SK-N-SH (cell line): ENCODE results near the gene ERC2.

ENCODE experiments used
- EP300 ChIP-seq, 2 experiments: IDR thresholded peaks; 2 replicates each; pipeline versions ENCODE4 v1.4.0 to v1.6.1; 2012; ENCODE audit warnings: borderline replicate concordance in 1 of 2, low read depth in 1 of 2, low read length in 1 of 2
- EZH2phosphoT487 ChIP-seq: fragments of 200-600 bp; sonication (generic); IDR thresholded peaks from 2 replicates; pipeline ENCODE4 v1.6.1; 2017; ENCODE audit warnings: low read depth, mixed run types, mild to moderate bottlenecking, antibody characterized with exemption, moderate library complexity, borderline replicate concordance
- FOXJ3 ChIP-seq: sonication (generic); formaldehyde crosslinking; IDR thresholded peaks from 2 replicates; pipeline ENCODE4 v1.5.1; 2020; ENCODE audit warnings: mild to moderate bottlenecking, missing genetic modification reagents
- NFIC ChIP-seq: IDR thresholded peaks from 2 replicates; pipeline ENCODE4 v1.4.0; 2012; ENCODE audit warnings: borderline replicate concordance
- POLR2AphosphoS5 ChIP-seq: IDR thresholded peaks from 2 replicates; pipeline ENCODE4 v1.6.1; 2012; ENCODE audit warnings: low read depth, low read length
- RAD21 ChIP-seq: IDR thresholded peaks from 2 replicates; pipeline ENCODE4 v1.6.1; 2012; ENCODE audit warnings: mild to moderate bottlenecking, low read length
- RFX5 ChIP-seq: IDR thresholded peaks from 2 replicates; pipeline ENCODE4 v1.6.1; 2012; ENCODE audit warnings: mild to moderate bottlenecking, improper control_type of control experiment, low read length
- RXRA ChIP-seq: IDR thresholded peaks from 2 replicates; pipeline ENCODE4 v1.4.0; 2012; ENCODE audit warnings: low read depth, mild to moderate bottlenecking, borderline replicate concordance
- SIN3A ChIP-seq: IDR thresholded peaks from 2 replicates; pipeline ENCODE4 v1.6.1; 2012; ENCODE audit warnings: low read depth, mild to moderate bottlenecking, low read length, moderate library complexity, borderline replicate concordance
- SMC3 ChIP-seq: IDR thresholded peaks from 2 replicates; pipeline ENCODE4 v1.6.1; 2012; ENCODE audit warnings: low read depth, low read length, improper control_type of control experiment
- TF ChIP-seq, protein P1 (sequence below): fragments of 200-600 bp; sonication (generic); IDR thresholded peaks from 2 replicates; pipeline ENCODE4 v1.6.1; 2017; ENCODE audit warnings: antibody characterized with exemption, mild to moderate bottlenecking, moderate library complexity
- TF ChIP-seq, protein P2 (sequence below): IDR thresholded peaks from 2 replicates; pipeline ENCODE4 v1.6.1; 2012; ENCODE audit warnings: mild to moderate bottlenecking, low read depth, low read length, moderate library complexity
- TF ChIP-seq, protein P3 (sequence below): fragments of 150-350 bp; IDR thresholded peaks from 2 replicates; pipeline ENCODE4 v1.6.1; 2017; ENCODE audit warnings: antibody characterized with exemption, low read length, low read depth, borderline replicate concordance
- TF ChIP-seq, protein P4 (sequence below): IDR thresholded peaks from 2 replicates; pipeline ENCODE4 v1.4.0; 2012; ENCODE audit warnings: low read depth, borderline replicate concordance

DNA sequence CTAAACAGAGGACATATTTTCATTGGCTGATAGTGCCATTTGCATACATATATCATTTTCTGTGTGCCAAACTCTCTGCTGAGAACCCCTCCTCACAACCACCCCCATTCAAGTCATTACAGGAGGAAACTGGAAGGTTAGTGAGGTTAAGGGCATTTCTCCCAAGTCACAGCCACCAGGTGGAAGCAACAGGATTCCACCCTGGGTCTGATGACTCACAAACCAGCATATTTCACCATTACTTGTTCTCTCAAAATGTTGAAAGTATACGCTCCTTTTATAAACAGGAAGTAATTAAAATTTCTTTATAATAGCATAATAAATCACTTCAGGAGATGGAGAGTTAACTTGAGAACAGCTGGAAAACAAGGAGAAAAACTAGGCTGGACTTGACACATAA lies 582.5 kb downstream of the ERC2 start:
- TF ChIP-seq, protein P1, sequence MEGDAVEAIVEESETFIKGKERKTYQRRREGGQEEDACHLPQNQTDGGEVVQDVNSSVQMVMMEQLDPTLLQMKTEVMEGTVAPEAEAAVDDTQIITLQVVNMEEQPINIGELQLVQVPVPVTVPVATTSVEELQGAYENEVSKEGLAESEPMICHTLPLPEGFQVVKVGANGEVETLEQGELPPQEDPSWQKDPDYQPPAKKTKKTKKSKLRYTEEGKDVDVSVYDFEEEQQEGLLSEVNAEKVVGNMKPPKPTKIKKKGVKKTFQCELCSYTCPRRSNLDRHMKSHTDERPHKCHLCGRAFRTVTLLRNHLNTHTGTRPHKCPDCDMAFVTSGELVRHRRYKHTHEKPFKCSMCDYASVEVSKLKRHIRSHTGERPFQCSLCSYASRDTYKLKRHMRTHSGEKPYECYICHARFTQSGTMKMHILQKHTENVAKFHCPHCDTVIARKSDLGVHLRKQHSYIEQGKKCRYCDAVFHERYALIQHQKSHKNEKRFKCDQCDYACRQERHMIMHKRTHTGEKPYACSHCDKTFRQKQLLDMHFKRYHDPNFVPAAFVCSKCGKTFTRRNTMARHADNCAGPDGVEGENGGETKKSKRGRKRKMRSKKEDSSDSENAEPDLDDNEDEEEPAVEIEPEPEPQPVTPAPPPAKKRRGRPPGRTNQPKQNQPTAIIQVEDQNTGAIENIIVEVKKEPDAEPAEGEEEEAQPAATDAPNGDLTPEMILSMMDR: peak; percentile 32; the same call in 1 of the 2 replicates
- TF ChIP-seq RFX5 (no peak), POLR2AphosphoS5 (no peak), SMC3 (no peak), RXRA (no peak), EZH2phosphoT487 (no peak), RAD21 (no peak), FOXJ3 (CRISPR knock-in tag) (no peak), SIN3A (no peak), NFIC (no peak), EP300 (IDR thresholded peaks at IDR 0.05; ENCODE audit: borderline replicate concordance in 1 of 2, low read depth in 1 of 2, low read length in 1 of 2) (no peak)
- TF ChIP-seq, protein P2, sequence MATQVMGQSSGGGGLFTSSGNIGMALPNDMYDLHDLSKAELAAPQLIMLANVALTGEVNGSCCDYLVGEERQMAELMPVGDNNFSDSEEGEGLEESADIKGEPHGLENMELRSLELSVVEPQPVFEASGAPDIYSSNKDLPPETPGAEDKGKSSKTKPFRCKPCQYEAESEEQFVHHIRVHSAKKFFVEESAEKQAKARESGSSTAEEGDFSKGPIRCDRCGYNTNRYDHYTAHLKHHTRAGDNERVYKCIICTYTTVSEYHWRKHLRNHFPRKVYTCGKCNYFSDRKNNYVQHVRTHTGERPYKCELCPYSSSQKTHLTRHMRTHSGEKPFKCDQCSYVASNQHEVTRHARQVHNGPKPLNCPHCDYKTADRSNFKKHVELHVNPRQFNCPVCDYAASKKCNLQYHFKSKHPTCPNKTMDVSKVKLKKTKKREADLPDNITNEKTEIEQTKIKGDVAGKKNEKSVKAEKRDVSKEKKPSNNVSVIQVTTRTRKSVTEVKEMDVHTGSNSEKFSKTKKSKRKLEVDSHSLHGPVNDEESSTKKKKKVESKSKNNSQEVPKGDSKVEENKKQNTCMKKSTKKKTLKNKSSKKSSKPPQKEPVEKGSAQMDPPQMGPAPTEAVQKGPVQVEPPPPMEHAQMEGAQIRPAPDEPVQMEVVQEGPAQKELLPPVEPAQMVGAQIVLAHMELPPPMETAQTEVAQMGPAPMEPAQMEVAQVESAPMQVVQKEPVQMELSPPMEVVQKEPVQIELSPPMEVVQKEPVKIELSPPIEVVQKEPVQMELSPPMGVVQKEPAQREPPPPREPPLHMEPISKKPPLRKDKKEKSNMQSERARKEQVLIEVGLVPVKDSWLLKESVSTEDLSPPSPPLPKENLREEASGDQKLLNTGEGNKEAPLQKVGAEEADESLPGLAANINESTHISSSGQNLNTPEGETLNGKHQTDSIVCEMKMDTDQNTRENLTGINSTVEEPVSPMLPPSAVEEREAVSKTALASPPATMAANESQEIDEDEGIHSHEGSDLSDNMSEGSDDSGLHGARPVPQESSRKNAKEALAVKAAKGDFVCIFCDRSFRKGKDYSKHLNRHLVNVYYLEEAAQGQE: no peak
- TF ChIP-seq, protein P3, sequence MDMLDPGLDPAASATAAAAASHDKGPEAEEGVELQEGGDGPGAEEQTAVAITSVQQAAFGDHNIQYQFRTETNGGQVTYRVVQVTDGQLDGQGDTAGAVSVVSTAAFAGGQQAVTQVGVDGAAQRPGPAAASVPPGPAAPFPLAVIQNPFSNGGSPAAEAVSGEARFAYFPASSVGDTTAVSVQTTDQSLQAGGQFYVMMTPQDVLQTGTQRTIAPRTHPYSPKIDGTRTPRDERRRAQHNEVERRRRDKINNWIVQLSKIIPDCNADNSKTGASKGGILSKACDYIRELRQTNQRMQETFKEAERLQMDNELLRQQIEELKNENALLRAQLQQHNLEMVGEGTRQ: no peak
- TF ChIP-seq, protein P4, sequence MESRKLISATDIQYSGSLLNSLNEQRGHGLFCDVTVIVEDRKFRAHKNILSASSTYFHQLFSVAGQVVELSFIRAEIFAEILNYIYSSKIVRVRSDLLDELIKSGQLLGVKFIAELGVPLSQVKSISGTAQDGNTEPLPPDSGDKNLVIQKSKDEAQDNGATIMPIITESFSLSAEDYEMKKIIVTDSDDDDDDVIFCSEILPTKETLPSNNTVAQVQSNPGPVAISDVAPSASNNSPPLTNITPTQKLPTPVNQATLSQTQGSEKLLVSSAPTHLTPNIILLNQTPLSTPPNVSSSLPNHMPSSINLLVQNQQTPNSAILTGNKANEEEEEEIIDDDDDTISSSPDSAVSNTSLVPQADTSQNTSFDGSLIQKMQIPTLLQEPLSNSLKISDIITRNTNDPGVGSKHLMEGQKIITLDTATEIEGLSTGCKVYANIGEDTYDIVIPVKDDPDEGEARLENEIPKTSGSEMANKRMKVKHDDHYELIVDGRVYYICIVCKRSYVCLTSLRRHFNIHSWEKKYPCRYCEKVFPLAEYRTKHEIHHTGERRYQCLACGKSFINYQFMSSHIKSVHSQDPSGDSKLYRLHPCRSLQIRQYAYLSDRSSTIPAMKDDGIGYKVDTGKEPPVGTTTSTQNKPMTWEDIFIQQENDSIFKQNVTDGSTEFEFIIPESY: no peak
